A549 (cell line): ENCODE measurements around the gene SS18L1.

ENCODE experiments used
- CTCF ChIP-seq: fragments of >200 bp; sonication (Bioruptor Twin); formaldehyde crosslinking; IDR thresholded peaks from 3 replicates; pipeline ENCODE4 v1.5.1; 2016
- EHF ChIP-seq: fragments of 250-450 bp; sonication (Bioruptor Pico); IDR thresholded peaks from 2 replicates; pipeline ENCODE4 v1.5.0; 2020; ENCODE audit warnings: mild to moderate bottlenecking
- HOXB13 ChIP-seq: fragments of 250-450 bp; sonication (Bioruptor Pico); IDR thresholded peaks from 2 replicates; pipeline ENCODE4 v1.5.0; 2020; ENCODE audit warnings: low read depth, mild to moderate bottlenecking, moderate library complexity
- NFE2L2 ChIP-seq: fragments of 150-350 bp; conservative IDR thresholded peaks from 2 replicates; pipeline ENCODE4 v1.6.1; 2014; ENCODE audit warnings: low read length
- REST ChIP-seq: fragments of 200-600 bp; sonication (generic); IDR thresholded peaks from 2 replicates; pipeline ENCODE4 v1.6.1; 2016; ENCODE audit warnings: antibody characterized with exemption, mild to moderate bottlenecking, moderate library complexity
- SREBF2 ChIP-seq: fragments of 450-650 bp; IDR thresholded peaks from 2 replicates; pipeline ENCODE4 v1.6.1; 2014; ENCODE audit warnings: mild to moderate bottlenecking, moderate library complexity
- TFCP2L1 ChIP-seq: fragments of 250-450 bp; sonication (Bioruptor Pico); IDR thresholded peaks from 2 replicates; pipeline ENCODE4 v1.5.0; 2021; ENCODE audit warnings: mild to moderate bottlenecking

GRCh38 chr20:62134735-62135231 lies 8.8 kb upstream of the SS18L1 start:
- TF ChIP-seq CTCF (no peak), REST (no peak), HOXB13 (CRISPR knock-in tag) (no peak), EHF (CRISPR knock-in tag) (no peak), TFCP2L1 (CRISPR knock-in tag) (0 out of 2 replicates have a peak, but pooled peaks have one; percentile 33), SREBF2 (no peak), NFE2L2 (no peak)
